ENCODE measurements around the gene P2RY8.
"Not testable (repeated sequence)": the region's sequence is repeated elsewhere in the genome, so short reads cannot be mapped to it uniquely, and the experiment has no call there.

- not testable (repeated sequence) for TF ChIP-seq CTCF, POLR2AphosphoS5, POLR2A (IDR thresholded peaks at IDR 0.05)
These were observed 20.5 kb upstream of the P2RY8 start for GRCh38 chrX:1557442-1557841.

Measured in upper lobe of left lung (tissue), 4 donors.